Mesenchymal stem cell (in vitro differentiated cells and primary cell): ENCODE data around the gene ABHD2. TPM values are rescaled to one million over a fixed set of nuclear protein-coding genes. Genes with fewer than 3 reads are reported as not detected.
A peak's percentile ranks its signal among the peaks of the same experiment; 100 is the strongest.

Experiments
- DNase-seq: peaks from one replicate; pipeline ENCODE4 v3.0.0-alpha.2; 2013
- H2AFZ ChIP-seq: one replicate; pipeline ENCODE4 v1.6.1; 2013; ENCODE audit warnings: low read depth, mild to moderate bottlenecking, control low read depth, inconsistent platforms, low read length, moderate library complexity
- H2AK5ac ChIP-seq: 2 replicates; pipeline ENCODE4 v1.6.1; 2013; ENCODE audit warnings: low read length, moderate library complexity, mild to moderate bottlenecking, inconsistent platforms; ENCODE audit not compliant: severe bottlenecking
- H2BK120ac ChIP-seq: one replicate; pipeline ENCODE4 v1.6.1; 2013; ENCODE audit warnings: low read depth, mild to moderate bottlenecking, inconsistent platforms, low read length, moderate library complexity
- H2BK12ac ChIP-seq, 2 experiments: one replicate each; pipeline ENCODE4 v1.6.1; 2013; ENCODE audit warnings: inconsistent platforms in 2 of 2, low read length in 2 of 2, mild to moderate bottlenecking in 2 of 2, moderate library complexity in 2 of 2, control low read depth in 1 of 2
- H2BK15ac ChIP-seq: one replicate; pipeline ENCODE4 v1.6.1; 2013; ENCODE audit warnings: mild to moderate bottlenecking, low read depth, inconsistent platforms; ENCODE audit not compliant: poor library complexity, severe bottlenecking
- H2BK5ac ChIP-seq: 2 replicates; pipeline ENCODE4 v1.6.1; 2013; ENCODE audit warnings: low read depth, mild to moderate bottlenecking, low read length, control low read depth, inconsistent platforms; ENCODE audit not compliant: poor library complexity, severe bottlenecking
- H3K14ac ChIP-seq, 2 experiments: one replicate each; pipeline ENCODE4 v1.6.1; 2013; ENCODE audit warnings: inconsistent platforms in 2 of 2, low read length in 2 of 2, control low read depth in 1 of 2, mild to moderate bottlenecking in 1 of 2, moderate library complexity in 1 of 2
- H3K18ac ChIP-seq, 2 experiments: one replicate each; pipeline ENCODE4 v1.6.1; 2013; ENCODE audit warnings: inconsistent platforms in 2 of 2, low read length in 2 of 2, control low read depth in 1 of 2, low read depth in 1 of 2, mild to moderate bottlenecking in 1 of 2
- H3K23ac ChIP-seq, 2 experiments: one replicate each; pipeline ENCODE4 v1.6.1; 2013; ENCODE audit warnings: inconsistent platforms in 2 of 2, low read length in 2 of 2, mild to moderate bottlenecking in 2 of 2, moderate library complexity in 2 of 2, control low read depth in 1 of 2
- H3K27ac ChIP-seq: 2 replicates; pipeline ENCODE4 v1.5.1; 2013; ENCODE audit warnings: mild to moderate bottlenecking, moderate library complexity, low read length, control low read depth, inconsistent platforms; ENCODE audit not compliant: poor library complexity, severe bottlenecking
- H3K27me3 ChIP-seq, 2 experiments: 2 replicates each; pipeline versions ENCODE4 v1.6.1 to v1.7.0; 2013; ENCODE audit warnings: low read length in 2 of 2, mild to moderate bottlenecking in 2 of 2, moderate library complexity in 2 of 2, control low read depth in 1 of 2, inconsistent platforms in 1 of 2; ENCODE audit not compliant: control insufficient read depth in 1 of 2, insufficient read depth in 1 of 2
- H3K36me3 ChIP-seq, 2 experiments: 2 replicates each; pipeline versions ENCODE4 v1.6.1 to v1.7.0; 2013; ENCODE audit warnings: low read length in 2 of 2, control low read depth in 1 of 2, inconsistent platforms in 1 of 2, low read depth in 1 of 2, mild to moderate bottlenecking in 1 of 2; ENCODE audit not compliant: insufficient read depth in 2 of 2, control insufficient read depth in 1 of 2
- H3K4ac ChIP-seq, 2 experiments: one replicate each; pipeline ENCODE4 v1.6.1; 2013; ENCODE audit warnings: inconsistent platforms in 2 of 2, low read length in 2 of 2, mild to moderate bottlenecking in 2 of 2, moderate library complexity in 2 of 2, control low read depth in 1 of 2, low read depth in 1 of 2
- H3K4me1 ChIP-seq: 2 replicates; pipeline ENCODE4 v1.6.1; 2013; ENCODE audit warnings: low read depth, low read length, control low read depth; ENCODE audit not compliant: control insufficient read depth, insufficient read depth
- H3K4me2 ChIP-seq: 2 replicates; pipeline ENCODE4 v1.6.1; 2013; ENCODE audit warnings: low read length, mild to moderate bottlenecking, inconsistent platforms; ENCODE audit not compliant: poor library complexity, severe bottlenecking
- H3K4me3 ChIP-seq, 2 experiments: 2 replicates each; pipeline versions ENCODE4 v1.5.1 to v1.7.0; 2013; ENCODE audit warnings: low read length in 2 of 2, mild to moderate bottlenecking in 2 of 2, control low read depth in 1 of 2, low read depth in 1 of 2; ENCODE audit not compliant: insufficient read depth in 1 of 2
- H3K79me1 ChIP-seq: replicated peaks from 2 replicates; pipeline ENCODE4 v1.6.1; 2013; ENCODE audit warnings: mild to moderate bottlenecking, control low read depth, low read length, inconsistent platforms; ENCODE audit not compliant: poor library complexity, severe bottlenecking
- H3K9ac ChIP-seq: 2 replicates; pipeline ENCODE4 v1.7.0; 2013; ENCODE audit warnings: mild to moderate bottlenecking, low read length, moderate library complexity
- H3K9me3 ChIP-seq: 2 replicates; pipeline ENCODE4 v1.7.0; 2013; ENCODE audit warnings: mild to moderate bottlenecking, low read length; ENCODE audit not compliant: control insufficient read depth
- H4K8ac ChIP-seq: one replicate; pipeline ENCODE4 v1.6.1; 2013; ENCODE audit warnings: inconsistent platforms, mild to moderate bottlenecking, low read length, moderate library complexity
- H4K91ac ChIP-seq: one replicate; pipeline ENCODE4 v1.6.1; 2013; ENCODE audit warnings: mild to moderate bottlenecking, low read length, inconsistent platforms
- WGBS: methylation state at CpG from one replicate; pipeline ENCODE4 v1.1.7; 2013; ENCODE audit warnings: mixed read lengths; 5-methylcytosine and 5-hydroxymethylcytosine counted together
- polyA plus RNA-seq, 2 experiments: library from polyadenylated mRNA; stranded (reverse); fragments of 200-250 nt; gene quantifications; one replicate each; pipeline ENCODE4 v1.2.3, GENCODE V29; 2013

Gene ABHD2
- polyA plus RNA-seq (2013, experiment 1 of 2): 12.5 TPM
- polyA plus RNA-seq (2013, experiment 2 of 2): 12.4 TPM

GRCh38 chr15:89087830-89088604 is at the start of gene ABHD2:
Gene ABHD2, plus strand, starts transcription at chr15:89088456. Its CDS starts 27,872 bp downstream, at chr15:89116328.
- peak; percentile 100 for DNase-seq
- no peaks in the 10 kb centered on the region for H3K27me3 ChIP-seq
- peak within 1 kb of the TSS; percentile 80 for H2BK15ac ChIP-seq
- peak within 1 kb of the TSS; percentile 99 for H2AK5ac ChIP-seq
- H3K18ac ChIP-seq: peak within 1 kb of the TSS; percentile 34 to 93
- H2BK120ac ChIP-seq: peak within 1 kb of the TSS; percentile 11
- peak within 1 kb of the TSS; percentile 88 for H2AFZ ChIP-seq
- peaks cover 19% of the 10 kb centered on the region for H3K4me1 ChIP-seq
- no peaks in the 10 kb centered on the region for H3K9me3 ChIP-seq
- H4K8ac ChIP-seq: peak within 1 kb of the TSS; percentile 87
- H3K14ac ChIP-seq: peak within 1 kb of the TSS; percentile 58 to 89
- H3K27ac ChIP-seq: peak within 1 kb of the TSS; percentile 90
- peak within 1 kb of the TSS; percentile 77 for H2BK5ac ChIP-seq
- H3K4me2 ChIP-seq: peak within 1 kb of the TSS; percentile 99
- peak within 1 kb of the TSS; percentile 93 for H3K9ac ChIP-seq
- WGBS: under 1% methylated on average over 44 of the region's 51 CpGs
- H3K79me1 ChIP-seq: peaks cover 16% of the 10 kb centered on the region
- peak within 1 kb of the TSS; percentile 90 to 92 for H3K4me3 ChIP-seq
- peaks cover 0 to 8% of the 10 kb centered on the region in 2 experiments for H3K36me3 ChIP-seq
- peak within 1 kb of the TSS in 1 of 2 experiments; percentile 98 for H3K23ac ChIP-seq
- H4K91ac ChIP-seq: peak within 1 kb of the TSS; percentile 67
- H3K4ac ChIP-seq: peak within 1 kb of the TSS; percentile 80 to 82
- peak within 1 kb of the TSS; percentile 34 to 94 for H2BK12ac ChIP-seq

- Histone ChIP-seq H3K36me3 (no peaks in the 10 kb centered on the region), H2BK120ac (no peak overlapping the region), H2AFZ (no peak overlapping the region), H3K14ac (no peak overlapping the region), H2BK15ac (no peak overlapping the region), H2AK5ac (no peak overlapping the region), H3K4ac (no peak overlapping the region), H3K9me3 (no peaks in the 10 kb centered on the region), H3K79me1 (no peaks in the 10 kb centered on the region), H3K9ac (no peak overlapping the region), H4K8ac (no peak overlapping the region), H3K27ac (no peak overlapping the region), H3K4me1 (peaks cover 2% of the 10 kb centered on the region), H2BK5ac (no peak overlapping the region), H4K91ac (no peak overlapping the region), H3K27me3 (peaks cover 8 to 12% of the 10 kb centered on the region in 2 experiments), H3K4me2 (no peak overlapping the region), H3K23ac (no peak overlapping the region), H2BK12ac (no peak overlapping the region), H3K4me3 (no peak overlapping the region), H3K18ac (no peak overlapping the region)
- 93% methylated on average over 4 of the region's 5 CpGs for WGBS
- no peak for DNase-seq
Observed at GRCh38 chr15:89039142-89039541, 49.1 kb upstream of the ABHD2 start.

GRCh38 chr15:89041507-89041906 is 46.7 kb upstream of the ABHD2 start:
- Histone ChIP-seq H3K4me3 (peak overlapping the region in 1 of 2 experiments; percentile 57), H3K23ac (no peak overlapping the region), H3K9ac (no peak overlapping the region), H3K36me3 (no peaks in the 10 kb centered on the region), H2BK120ac (no peak overlapping the region), H3K27ac (no peak overlapping the region), H2AFZ (no peak overlapping the region), H2BK5ac (no peak overlapping the region), H3K79me1 (no peaks in the 10 kb centered on the region), H2BK15ac (no peak overlapping the region), H3K4me2 (no peak overlapping the region), H4K8ac (no peak overlapping the region), H3K27me3 (peaks cover 6 to 8% of the 10 kb centered on the region in 2 experiments), H3K18ac (no peak overlapping the region), H3K14ac (no peak overlapping the region), H3K9me3 (no peaks in the 10 kb centered on the region), H2BK12ac (no peak overlapping the region), H2AK5ac (no peak overlapping the region), H3K4ac (no peak overlapping the region), H4K91ac (no peak overlapping the region), H3K4me1 (peaks cover 2% of the 10 kb centered on the region)
- no peak for DNase-seq
- WGBS: 88% methylated on average over 5 of the region's 5 CpGs

- H3K27me3 ChIP-seq: peaks cover 6 to 8% of the 10 kb centered on the region in 2 experiments
Observed at GRCh38 chr15:89042387-89042786, 45.9 kb upstream of the ABHD2 start.

More at GRCh38 chr15:89042387-89042786, 45.9 kb upstream of the ABHD2 start:
- no peak overlapping the region for H2BK120ac ChIP-seq
- no peaks in the 10 kb centered on the region for H3K9me3 ChIP-seq
- no peak overlapping the region for H3K23ac ChIP-seq
- no peak overlapping the region for H2AK5ac ChIP-seq
- H3K4ac ChIP-seq: no peak overlapping the region
- peaks cover 2% of the 10 kb centered on the region for H3K4me1 ChIP-seq
- no peak overlapping the region for H2BK12ac ChIP-seq
- no peak overlapping the region for H3K9ac ChIP-seq
- H3K4me3 ChIP-seq: no peak overlapping the region
- no peaks in the 10 kb centered on the region for H3K79me1 ChIP-seq
- H3K4me2 ChIP-seq: no peak overlapping the region
- H3K14ac ChIP-seq: no peak overlapping the region
- no peak overlapping the region for H3K18ac ChIP-seq
- H4K91ac ChIP-seq: no peak overlapping the region
- H2BK5ac ChIP-seq: no peak overlapping the region
- no peak overlapping the region for H4K8ac ChIP-seq
- H2BK15ac ChIP-seq: no peak overlapping the region
- H3K36me3 ChIP-seq: no peaks in the 10 kb centered on the region
- DNase-seq: no peak
- no peak overlapping the region for H3K27ac ChIP-seq
- no peak overlapping the region for H2AFZ ChIP-seq
- 82% methylated on average over 5 of the region's 5 CpGs for WGBS
